HG03432 (cell line): ENCODE data around the gene DDX25.

Experiments
- ATAC-seq: cut with Tn5 transposase; IDR thresholded peaks from one replicate; pipeline ENCODE4 v1.9.1; 2021; ENCODE audit warnings: mild to moderate bottlenecking, moderate library complexity; ENCODE audit not compliant: unreplicated experiment

Gene DDX25

DNA sequence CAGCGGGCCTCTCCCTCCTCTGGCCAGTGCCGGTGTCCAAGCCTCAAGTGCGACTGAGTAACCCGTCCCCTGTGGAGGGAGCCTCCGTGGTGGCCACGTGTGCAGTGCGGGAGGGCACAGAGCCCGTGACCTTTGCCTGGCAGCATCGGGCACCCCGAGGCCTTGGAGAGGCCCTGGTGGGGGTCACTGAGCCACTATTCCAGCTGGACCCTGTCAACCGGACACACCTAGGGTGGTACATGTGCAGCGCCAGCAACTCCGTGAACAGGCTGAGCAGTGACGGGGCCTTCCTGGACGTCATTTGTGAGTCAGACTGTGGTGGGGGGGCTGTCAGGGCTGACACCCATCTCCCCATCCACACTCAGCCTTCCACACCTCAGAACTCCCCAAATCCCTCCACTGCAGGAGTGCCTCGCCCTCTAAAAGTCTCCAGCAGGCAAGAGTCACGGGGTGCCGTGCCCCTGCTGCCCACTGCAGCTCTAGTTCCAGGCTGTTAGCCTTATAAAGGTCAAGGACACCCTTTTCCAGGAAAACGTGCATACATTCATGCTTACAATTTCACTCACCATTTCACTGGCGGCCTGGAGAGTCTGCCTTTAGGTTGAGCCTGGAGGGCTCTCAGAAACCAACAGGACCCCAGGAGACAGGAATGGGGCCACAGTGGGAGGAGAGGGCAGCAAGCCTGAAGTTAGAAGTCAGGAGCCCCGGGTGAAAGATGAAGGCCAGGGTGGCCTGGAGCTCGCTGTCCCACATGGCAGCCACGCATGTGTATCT is 44.2 kb downstream of the DDX25 start:
- no peak for ATAC-seq

DNA sequence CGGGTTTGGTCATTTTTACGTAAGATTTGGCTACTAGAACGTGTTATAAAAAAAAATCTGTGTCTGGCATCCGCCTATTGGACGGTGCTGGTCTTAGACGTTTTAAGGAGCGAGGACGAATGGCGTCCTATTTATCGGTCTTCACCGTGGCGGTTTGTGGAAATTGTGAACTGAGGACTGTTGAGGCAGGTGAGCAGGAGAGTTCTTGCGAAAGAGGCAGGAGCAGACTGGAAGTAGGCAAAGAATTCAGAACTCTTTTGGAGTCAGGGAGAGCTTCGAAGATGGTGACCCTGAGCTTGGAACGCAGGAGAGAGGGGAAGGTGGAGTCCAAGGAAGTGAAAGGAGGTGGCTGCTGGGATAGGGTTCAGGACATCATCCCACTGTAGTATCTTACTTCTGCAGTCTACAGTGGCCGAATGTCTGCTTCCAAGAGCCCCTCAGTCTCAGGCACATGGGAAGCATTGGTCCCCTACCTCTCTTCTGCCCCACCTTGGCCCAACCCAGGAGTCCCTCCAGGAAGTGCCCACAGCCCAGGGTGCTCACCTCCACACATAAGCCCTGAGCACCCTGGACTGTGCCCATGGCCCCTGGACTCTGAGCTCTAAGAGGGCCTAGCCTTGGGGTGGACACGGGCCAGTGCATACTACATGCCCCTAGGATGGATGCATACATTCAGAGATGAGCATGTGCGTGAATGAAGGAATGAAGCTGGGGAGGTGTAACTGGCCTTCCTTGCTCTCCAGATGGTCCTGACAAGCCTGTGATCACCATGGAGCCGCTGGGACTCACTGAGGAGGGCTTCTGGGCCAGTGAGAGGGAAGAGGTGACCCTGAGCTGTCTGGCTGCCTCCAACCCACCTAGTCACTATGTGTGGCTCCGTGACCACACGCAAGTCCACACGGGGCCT is 45.2 kb downstream of the DDX25 start:
- ATAC-seq = no peak

DNA sequence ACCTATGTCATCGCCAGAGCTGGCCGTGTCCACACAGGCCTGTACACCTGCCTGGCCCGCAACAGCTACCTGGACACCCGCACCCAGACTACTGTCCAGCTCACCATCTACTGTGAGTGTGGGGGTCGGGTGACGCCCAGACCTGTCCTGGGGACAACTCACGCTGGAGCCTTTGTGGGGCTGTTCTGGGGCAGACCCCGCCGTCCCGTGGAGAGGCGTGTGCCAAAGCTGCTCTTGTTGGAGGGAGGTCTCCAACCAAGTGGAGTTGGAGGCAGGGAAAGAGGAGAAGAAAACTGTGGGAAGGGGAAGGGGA is 45.8 kb downstream of the DDX25 start:
- ATAC-seq = no peak

DNA sequence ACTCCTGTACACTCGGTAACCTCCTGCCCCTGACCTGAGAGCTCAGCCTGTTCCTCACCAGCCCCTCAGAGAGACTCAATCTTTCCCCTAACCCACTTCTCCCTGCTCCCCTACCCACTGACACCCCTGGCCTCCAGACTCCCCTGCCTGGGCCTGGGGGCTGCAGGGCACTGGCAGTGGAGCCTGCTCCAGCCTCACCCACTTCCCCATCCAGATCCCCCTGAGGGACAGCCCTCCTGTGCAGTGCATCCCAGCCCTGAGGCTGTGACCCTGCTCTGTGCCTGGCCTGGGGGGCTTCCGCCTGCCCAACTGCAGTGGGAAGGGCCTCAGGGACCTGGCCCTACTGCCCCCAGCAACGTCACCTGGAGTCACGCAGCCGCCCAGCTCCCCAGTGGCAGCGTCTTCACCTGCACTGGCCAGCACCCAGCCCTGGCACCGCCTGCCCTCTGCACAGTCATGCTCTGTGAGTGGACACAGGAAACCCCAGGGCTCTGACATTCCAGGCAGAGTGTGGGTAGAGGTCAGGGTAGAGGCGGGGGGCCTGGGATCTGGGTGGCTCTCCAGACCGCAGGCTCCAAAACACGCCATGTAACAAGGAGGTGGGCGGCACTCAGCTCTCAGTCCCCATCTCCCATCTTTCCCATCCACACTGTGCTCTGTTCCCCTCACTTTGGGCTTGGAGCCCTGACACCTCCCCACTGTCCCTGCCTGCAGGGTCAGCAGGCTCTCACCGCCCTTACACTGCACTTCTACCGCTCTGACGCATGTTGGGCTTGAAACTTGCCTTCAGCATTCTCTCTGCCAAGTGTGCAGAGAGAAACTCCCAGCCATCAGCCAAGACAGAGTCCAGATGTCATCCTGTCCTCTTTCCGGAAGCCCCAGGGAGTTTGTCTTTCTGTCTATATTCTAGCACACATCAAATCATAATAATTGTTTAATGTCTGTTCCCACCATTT is 46.7 kb downstream of the DDX25 start:
- no peak for ATAC-seq

DNA sequence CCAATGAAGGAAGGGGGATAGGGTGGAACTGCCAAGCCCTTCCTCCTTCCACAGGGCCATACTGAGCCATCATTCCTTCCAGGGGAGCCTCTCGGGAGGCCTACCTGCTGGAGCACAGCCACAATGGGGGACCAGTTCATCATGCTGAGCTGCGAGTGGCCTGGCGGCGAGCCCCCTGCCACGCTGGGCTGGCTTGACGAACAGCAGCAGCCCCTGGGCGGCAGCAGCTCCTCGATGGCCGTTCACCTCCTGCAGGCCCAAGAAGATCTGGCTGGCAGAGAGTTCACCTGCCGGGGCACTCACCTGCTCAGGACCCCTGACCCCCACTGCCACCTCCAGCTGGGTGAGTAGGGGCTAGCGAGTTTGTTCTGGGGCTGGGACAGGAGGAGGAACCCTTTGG is 47.4 kb downstream of the DDX25 start:
- ATAC-seq = no peak

DNA sequence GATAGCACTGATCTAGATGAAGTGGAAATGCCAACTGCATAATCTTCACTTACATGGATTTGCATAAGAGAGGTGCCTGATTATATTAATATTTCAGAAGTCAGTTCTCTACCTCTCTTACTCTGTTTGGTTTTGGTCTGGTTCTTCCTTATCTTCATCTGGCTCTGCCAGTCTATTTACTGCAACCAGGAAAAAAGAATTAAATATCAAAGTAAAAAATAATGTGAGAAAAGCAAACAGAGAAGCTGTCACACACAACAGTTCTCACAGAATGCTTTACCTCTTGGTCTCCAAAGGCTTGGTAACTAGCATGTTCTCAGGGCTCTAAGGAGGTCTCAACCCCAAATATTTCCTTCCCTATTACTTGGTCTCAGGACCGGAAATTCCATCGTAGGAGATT is 48.3 kb downstream of the DDX25 start:
- ATAC-seq = no peak

DNA sequence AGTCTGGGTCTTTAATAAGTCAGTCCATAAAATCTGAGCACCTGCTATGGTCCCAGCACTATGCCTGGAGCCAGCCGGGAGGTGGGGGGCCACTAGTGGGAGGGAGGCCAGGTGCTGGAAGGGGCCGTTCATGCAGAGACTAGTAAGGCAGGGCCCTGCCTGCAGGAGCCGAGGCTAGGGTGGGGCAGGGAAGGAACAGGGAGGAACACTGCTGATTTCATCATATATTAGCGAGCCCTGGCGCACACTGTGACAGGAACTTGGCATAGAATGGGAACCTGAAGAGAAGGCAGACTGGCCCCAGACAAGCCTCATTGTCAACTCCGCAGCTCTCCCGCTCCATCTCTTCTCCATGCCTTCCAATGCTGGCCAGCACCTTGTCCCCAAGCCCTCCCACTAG is 48.7 kb downstream of the DDX25 start:
- no peak for ATAC-seq

DNA sequence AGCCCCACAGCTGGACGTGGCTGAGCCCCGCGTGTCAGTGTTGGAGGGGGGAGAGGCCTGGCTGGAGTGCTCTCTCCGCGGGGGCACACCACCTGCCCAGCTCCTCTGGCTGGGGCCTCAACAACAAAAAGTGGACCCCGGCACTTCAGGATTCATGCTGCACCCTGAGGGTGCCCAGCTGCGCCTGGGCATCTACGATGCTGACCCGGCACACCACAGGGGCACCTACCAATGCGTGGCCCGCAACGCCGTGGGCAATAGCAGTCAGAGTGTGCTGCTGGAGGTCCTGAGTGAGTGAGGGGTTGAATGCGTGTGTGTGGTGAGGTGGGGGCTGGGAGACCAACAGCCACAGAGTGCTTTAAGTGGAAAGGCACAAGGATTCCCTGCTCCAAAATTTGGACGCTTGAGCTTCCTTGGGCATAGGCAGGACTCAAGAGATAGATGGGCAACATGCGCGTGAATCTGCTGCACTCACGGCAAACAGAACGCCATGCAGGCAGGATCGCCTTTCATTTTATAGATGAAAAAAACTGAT is 49.2 kb downstream of the DDX25 start:
- ATAC-seq = no peak

DNA sequence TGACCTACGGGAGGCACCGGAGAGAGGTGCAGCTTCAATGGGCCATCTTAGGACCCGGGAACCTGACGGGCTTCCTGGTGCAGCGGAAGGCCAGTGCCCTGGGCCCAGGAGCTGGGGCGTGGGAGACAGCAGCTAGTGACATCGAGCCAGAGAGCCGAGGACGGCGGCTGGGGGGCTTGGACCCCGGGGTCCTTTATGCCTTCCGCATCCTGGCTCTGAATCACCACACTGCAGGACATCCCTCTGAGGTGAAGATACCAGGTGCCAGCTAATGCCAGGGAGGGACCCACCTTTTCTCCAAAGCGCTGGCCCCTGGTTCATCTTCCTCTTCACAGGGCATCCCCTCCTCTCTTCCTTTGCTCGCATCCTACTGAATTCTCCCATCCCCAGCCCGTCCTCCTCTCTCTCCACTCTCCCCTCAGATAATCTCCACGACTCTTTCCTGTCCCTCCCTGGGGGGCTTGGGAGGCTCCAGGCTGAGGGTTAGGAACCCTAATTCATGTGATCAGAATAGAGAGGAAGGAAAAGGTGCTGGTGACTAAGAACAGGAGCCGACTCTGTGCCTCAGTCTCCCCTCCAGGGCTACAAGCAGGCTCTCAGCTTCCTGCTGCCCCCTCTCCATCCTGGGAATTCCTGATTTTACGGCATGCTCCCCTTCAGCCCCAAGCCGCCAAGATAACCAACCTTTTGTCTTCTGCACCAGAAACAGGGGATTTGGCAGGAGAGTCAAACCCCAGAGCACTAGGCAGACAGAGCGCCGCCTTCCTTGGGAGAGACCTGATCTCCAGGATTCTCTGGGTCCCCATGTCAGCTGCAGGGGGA is 50.0 kb downstream of the DDX25 start:
- no peak for ATAC-seq

DNA sequence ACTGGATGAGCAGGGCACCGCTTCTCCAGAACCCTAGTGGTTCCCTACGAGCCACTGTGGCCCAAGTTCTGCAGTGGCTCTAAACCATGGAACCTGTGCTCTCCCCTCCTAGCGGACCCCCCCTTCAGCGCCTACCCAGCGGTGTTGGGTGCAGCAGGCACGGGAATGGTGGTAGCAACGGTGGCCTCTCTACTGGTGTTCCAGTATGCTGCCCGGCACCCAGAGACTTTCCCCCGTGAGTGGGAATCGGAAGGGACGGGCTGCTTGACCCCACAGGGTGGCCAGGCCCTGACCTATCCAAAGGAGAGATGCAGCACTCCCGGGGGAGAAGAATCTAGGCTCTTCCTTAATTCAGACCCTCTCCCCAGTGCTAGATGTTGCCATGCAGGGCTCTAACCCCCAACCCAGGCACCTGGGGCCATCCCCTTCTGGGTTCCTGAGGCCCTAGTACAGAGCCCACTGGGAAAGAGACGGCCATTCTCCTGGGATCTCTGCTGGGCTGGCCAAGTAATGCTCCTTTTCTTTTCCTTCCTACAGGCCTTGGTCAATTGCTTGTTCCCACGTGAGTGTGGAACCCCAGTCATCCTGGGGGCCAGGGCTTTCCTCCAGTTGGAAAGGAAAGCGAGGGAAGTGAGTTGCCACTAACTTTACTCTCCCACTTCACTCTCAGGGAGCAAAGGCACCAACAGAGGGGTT is 50.8 kb downstream of the DDX25 start:
- no peak for ATAC-seq

DNA sequence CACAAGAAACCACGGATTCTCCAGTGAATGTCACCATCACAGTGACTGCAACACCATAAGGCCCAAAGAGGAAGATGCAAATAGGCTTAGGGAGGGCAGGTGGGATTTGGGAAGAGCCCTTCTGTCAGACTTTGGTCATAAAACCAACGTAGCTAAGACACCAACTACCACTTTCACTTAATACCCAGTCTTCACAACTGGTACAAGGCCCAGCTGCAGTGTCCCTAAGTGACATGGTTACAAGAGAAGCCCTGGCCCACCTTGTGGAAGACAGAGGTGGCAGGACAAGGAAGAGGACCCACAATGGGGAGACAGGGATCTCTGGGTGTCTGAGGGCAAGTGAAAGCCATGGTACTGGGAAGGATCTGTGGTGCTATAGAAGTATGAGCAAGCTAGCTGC is 51.5 kb downstream of the DDX25 start:
- ATAC-seq = no peak

DNA sequence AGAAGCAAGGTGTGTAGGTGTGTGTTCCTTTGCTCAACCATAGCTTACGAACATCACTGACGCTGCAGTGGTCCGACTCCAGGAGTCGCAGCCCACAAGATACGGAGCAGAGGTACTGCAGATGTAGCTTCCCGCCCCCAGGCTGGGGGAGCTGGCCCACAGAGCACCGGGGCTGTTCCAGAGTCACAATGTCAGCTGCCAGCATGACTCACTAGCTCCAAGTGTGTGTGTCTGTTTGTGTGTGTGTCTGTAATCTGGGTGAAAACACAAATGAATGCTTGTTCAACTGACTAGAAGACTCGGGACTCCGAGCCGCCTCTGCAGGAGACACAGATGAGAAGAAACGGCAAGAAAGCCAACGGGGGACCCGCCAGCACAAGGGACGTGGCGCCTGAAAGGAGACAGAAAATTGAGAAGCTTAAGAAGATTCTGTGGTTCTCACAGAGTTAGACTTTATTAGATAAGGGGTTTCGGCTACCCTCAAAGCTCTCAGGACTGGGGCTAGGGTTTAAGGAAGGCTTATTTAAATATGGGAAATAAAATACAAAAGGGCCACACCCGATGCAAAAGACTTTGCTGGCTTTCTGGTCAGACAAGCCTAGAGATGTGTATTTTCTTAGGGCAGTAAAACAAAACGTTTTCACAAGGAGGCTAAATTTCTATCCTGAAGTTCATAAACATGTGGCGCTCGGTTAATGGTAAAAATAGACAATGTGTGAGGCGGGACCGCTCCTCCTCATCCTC is 52.3 kb downstream of the DDX25 start:
- ATAC-seq = no peak

DNA sequence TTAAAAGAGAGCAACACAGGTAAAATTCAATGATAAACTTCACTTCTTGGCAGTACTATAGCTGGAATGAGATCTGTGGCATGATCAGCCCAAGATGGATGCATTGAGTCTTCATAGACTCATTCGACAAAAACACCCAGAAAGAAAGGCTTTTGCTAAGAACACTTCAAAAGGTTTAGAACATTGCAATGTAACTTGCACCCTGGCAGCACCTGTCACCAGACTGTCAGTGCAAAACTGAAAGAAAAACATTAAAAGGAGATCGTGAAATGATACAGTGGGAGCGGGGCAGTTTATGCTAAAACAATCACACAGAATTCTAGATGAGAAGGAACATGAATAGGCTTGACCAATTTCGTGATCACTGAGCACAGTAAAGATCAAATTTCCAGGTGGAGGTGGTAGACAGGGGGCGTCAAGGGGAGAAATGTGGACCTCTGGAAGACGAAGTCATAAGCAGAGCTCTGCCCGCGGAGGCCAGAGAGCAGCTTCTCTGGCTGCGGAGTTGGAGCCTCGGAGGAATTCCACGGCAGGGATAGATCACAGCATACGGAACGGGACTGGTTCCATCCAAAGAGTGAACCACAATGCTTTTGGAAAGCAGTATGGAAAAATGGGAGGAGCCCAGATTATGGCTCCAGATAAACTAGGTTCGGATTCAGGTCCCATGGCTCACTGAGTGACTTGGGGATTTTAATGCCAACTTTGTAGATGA is 53.5 kb downstream of the DDX25 start:
- ATAC-seq = no peak

DNA sequence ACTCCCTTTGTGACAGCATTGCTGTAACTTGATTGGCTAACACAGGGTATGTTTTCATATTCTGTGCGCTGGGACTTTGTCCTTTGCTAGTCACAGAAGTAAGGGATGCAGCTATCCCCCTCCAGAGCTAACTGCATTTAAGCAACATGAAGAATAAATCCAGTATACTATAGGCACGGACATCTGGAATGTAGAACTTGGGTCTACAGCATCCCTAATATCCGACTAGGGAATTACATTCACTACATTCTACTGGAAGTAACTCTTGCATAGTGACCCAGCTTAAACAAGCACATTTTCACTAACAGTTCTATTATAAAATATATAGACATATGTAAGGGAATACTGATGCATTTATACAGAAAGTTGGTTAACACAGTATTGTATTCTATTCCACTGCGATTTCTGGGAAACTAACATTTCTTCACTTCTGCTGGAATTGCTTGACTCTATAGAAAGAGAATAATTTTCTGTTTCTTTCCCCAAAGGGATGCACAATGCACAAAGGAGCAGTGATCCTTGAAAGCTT is 54.6 kb downstream of the DDX25 start:
- no peak for ATAC-seq

DNA sequence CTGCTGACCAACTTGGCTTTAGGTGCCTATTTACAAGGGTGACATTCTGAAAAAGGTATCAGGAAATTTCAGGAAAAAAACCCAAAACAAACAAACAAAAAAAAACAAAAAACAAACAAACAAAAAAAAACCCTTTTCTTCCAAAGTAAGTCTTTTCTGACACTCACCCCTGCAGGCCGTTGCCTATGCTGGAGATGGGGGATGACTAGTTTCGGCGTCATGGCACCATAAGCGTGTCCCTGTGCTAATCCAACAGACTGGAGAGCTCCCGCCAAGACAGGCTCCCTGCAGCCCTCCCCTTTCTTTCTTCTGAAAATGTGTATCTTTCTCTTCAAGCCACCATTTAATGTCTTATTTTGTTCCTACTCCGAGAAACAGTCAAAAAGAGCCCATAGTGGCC is 55.2 kb downstream of the DDX25 start:
- ATAC-seq = no peak

DNA sequence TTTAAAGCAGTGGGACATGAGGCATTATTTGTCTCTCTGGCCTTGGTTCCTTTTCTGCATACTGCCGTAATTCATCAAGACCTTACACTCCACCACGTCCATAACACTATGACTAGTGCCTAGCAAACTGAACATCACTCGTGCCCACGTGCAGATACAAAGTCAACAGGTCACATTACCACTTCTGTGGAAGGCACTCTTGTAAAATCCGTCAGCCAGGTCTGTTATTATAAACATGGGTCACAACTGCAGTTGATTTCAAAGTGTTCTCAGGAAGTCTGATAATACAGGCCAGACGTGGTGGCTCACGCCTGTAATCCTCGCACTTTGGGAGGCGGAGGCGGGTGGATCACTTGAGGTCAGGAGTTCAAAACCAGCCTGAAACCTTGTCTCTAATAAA is 55.6 kb downstream of the DDX25 start:
- no peak for ATAC-seq

DNA sequence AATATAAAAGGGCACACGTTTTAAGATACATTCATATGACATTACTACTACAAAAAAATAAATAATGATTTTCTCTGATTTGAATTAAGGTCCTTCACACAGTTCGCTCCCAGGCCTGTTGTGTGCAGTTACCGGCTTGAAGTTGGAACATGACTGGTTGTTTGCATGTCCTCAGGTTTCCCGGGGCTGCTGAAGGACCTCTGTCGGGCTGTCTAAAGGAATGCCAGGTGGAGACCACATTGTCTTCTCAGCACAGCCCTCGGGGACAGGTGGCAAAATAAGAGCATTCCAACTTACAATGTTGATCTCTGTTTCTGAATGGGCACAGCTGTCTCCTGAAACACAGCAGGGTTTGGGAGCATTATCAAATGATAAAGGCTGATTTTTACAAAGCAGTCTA is 56.5 kb downstream of the DDX25 start:
- ATAC-seq = no peak

DNA sequence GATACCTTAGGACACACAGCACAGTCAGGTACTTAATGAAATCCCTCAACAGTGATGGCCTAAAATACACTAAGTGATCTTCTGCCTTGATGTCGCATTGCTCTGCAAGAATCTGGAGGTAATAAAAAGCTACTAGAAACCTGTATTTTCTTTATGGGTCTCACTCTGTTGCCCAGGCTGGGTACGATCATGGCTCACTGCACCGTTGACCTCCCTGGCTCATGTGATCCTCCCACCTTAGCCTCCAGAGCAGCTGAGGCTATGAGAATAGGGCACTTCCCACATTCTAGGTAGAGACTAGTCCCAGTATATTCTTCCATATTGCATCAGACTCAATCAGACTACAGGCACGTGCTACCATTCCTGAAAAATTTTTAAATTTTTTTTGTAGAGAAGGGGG is 63.2 kb downstream of the DDX25 start:
- no peak for ATAC-seq
